HEK293 (cell line): ENCODE results near the gene DIDO1.

Experiments used
- CTCF ChIA-PET: fragments of 350-600 bp; formaldehyde crosslinking; extraction: SDS; loops from one replicate; lab custom pipeline; 2021; ENCODE audit warnings: antibody characterized with exemption; lab: Yijun Ruan, JAX
- POLR2A ChIA-PET: fragments of 300-600 bp; formaldehyde crosslinking; extraction: SDS; loops from one replicate; lab custom pipeline; 2020; ENCODE audit warnings: antibody characterized with exemption, inconsistent platforms; lab: Yijun Ruan, JAX
- H3K27ac ChIP-seq: fragments of 200-500 bp; sonication (Bioruptor generic); 2 replicates; pipeline ENCODE4 v1.5.1; 2014; ENCODE audit warnings: low read depth, low read length, control low read depth, inconsistent platforms; ENCODE audit errors: extremely low read depth
- H3K36me3 ChIP-seq, 2 experiments: fragments of 200-500 bp in 1 of 2; sonication (Bioruptor generic) in 1 of 2; 1 replicate in 1 of 2; 2 replicates in 1 of 2; pipeline ENCODE4 v1.5.1; 2014 to 2017; ENCODE audit warnings: inconsistent platforms in 2 of 2, low read length in 2 of 2; ENCODE audit not compliant: control insufficient read depth in 2 of 2, insufficient read depth in 1 of 2
- H3K4me1 ChIP-seq: fragments of 200-500 bp; sonication (Bioruptor generic); 2 replicates; pipeline ENCODE4 v1.5.1; 2014; ENCODE audit warnings: mild to moderate bottlenecking, low read length, inconsistent platforms; ENCODE audit not compliant: control insufficient read depth, insufficient read depth
- H3K4me3 ChIP-seq: 2 replicates; pipeline ENCODE4 v1.5.1; 2011; ENCODE audit warnings: low read depth, mild to moderate bottlenecking, control low read depth, low read length, moderate library complexity
- H3K9me3 ChIP-seq: fragments of 200-500 bp; sonication (Bioruptor generic); 2 replicates; pipeline ENCODE4 v1.5.1; 2014; ENCODE audit warnings: low read depth, low read length, inconsistent platforms; ENCODE audit not compliant: control insufficient read depth, insufficient read depth
- ATF2 ChIP-seq: fragments of 450-650 bp; formaldehyde crosslinking; IDR thresholded peaks from 2 replicates; pipeline ENCODE4 v1.5.1; 2016; ENCODE audit warnings: missing biosample characterization, missing genetic modification characterization, low read depth
- HOXD13 ChIP-seq: sonication (generic); formaldehyde crosslinking; IDR thresholded peaks from 2 replicates; pipeline ENCODE4 v1.8.0; 2022; ENCODE audit warnings: missing genetic modification reagents, borderline replicate concordance
- KLF17 ChIP-seq: fragments of 450-650 bp; formaldehyde crosslinking; IDR thresholded peaks from 2 replicates; pipeline ENCODE4 v1.5.1; 2016; ENCODE audit warnings: missing biosample characterization, missing genetic modification characterization
- MZF1 ChIP-seq: fragments of 450-650 bp; formaldehyde crosslinking; IDR thresholded peaks from 2 replicates; pipeline ENCODE4 v1.5.1; 2017; ENCODE audit warnings: missing biosample characterization, missing genetic modification characterization, borderline replicate concordance
- ZBTB1 ChIP-seq: fragments of 450-650 bp; formaldehyde crosslinking; IDR thresholded peaks from 2 replicates; pipeline ENCODE4 v1.5.1; 2016; ENCODE audit warnings: missing biosample characterization, missing genetic modification characterization
- ZBTB49 ChIP-seq: fragments of 450-650 bp; formaldehyde crosslinking; IDR thresholded peaks from 2 replicates; pipeline ENCODE4 v1.5.1; 2016; ENCODE audit warnings: missing biosample characterization, missing genetic modification characterization, low read depth
- ZFP37 ChIP-seq: fragments of 450-650 bp; formaldehyde crosslinking; IDR thresholded peaks from 2 replicates; pipeline ENCODE4 v1.5.1; 2016; ENCODE audit warnings: missing biosample characterization, missing genetic modification characterization
- ZFP69B ChIP-seq: fragments of 450-650 bp; formaldehyde crosslinking; IDR thresholded peaks from 2 replicates; pipeline ENCODE4 v1.5.1; 2016; ENCODE audit warnings: missing biosample characterization, missing genetic modification characterization
- ZNF19 ChIP-seq: fragments of 450-650 bp; formaldehyde crosslinking; IDR thresholded peaks from 2 replicates; pipeline ENCODE4; 2016; ENCODE audit warnings: missing biosample characterization, missing genetic modification characterization, low read depth
- ZNF2 ChIP-seq: fragments of 450-650 bp; formaldehyde crosslinking; IDR thresholded peaks from 2 replicates; pipeline ENCODE4 v1.5.1; 2016; ENCODE audit warnings: missing biosample characterization, missing genetic modification characterization
- ZNF292 ChIP-seq: fragments of 450-650 bp; formaldehyde crosslinking; IDR thresholded peaks from 2 replicates; pipeline ENCODE4 v1.5.1; 2016; ENCODE audit warnings: low read depth, missing biosample characterization, missing genetic modification characterization, borderline replicate concordance
- ZNF366 ChIP-seq: fragments of 450-650 bp; formaldehyde crosslinking; conservative IDR thresholded peaks from 2 replicates; pipeline ENCODE4 v1.5.1; 2016; ENCODE audit warnings: missing biosample characterization, missing genetic modification characterization
- ZNF416 ChIP-seq: fragments of 450-650 bp; formaldehyde crosslinking; IDR thresholded peaks from 2 replicates; pipeline ENCODE4 v1.5.1; 2016; ENCODE audit warnings: missing biosample characterization, missing genetic modification characterization
- ZNF544 ChIP-seq: fragments of 450-650 bp; formaldehyde crosslinking; IDR thresholded peaks from 2 replicates; pipeline ENCODE4 v1.5.0; 2017; ENCODE audit warnings: missing biosample characterization, missing genetic modification characterization
- ZNF561 ChIP-seq: fragments of 450-650 bp; IDR thresholded peaks from 2 replicates; pipeline ENCODE4 v1.5.1; 2018; ENCODE audit warnings: missing biosample characterization, missing genetic modification characterization, borderline replicate concordance
- ZNF658 ChIP-seq: fragments of 450-650 bp; formaldehyde crosslinking; IDR thresholded peaks from 2 replicates; pipeline ENCODE4; 2016; ENCODE audit warnings: missing biosample characterization, missing genetic modification characterization
- ZNF677 ChIP-seq: fragments of 450-650 bp; IDR thresholded peaks from 2 replicates; pipeline ENCODE4 v1.5.0; 2018; ENCODE audit warnings: missing biosample characterization, mild to moderate bottlenecking, missing genetic modification characterization, moderate library complexity
- ZNF701 ChIP-seq: fragments of 450-650 bp; formaldehyde crosslinking; IDR thresholded peaks from 2 replicates; pipeline ENCODE4 v1.5.1; 2016; ENCODE audit warnings: missing biosample characterization, missing genetic modification characterization
- ZNF768 ChIP-seq: fragments of 450-650 bp; formaldehyde crosslinking; IDR thresholded peaks from 2 replicates; pipeline ENCODE4 v1.5.1; 2018; ENCODE audit warnings: missing biosample characterization, mild to moderate bottlenecking, missing genetic modification characterization
- ZNF777 ChIP-seq: fragments of 450-650 bp; formaldehyde crosslinking; IDR thresholded peaks from 2 replicates; pipeline ENCODE4 v1.5.1; 2017; ENCODE audit warnings: missing biosample characterization, missing genetic modification characterization, borderline replicate concordance
- ZNF791 ChIP-seq: fragments of 450-650 bp; formaldehyde crosslinking; IDR thresholded peaks from 2 replicates; pipeline ENCODE4 v1.5.1; 2016; ENCODE audit warnings: missing biosample characterization, missing genetic modification characterization
- ZNF830 ChIP-seq: fragments of 450-650 bp; IDR thresholded peaks from 2 replicates; pipeline ENCODE4 v1.5.0; 2018; ENCODE audit warnings: missing biosample characterization, missing genetic modification characterization, low read depth, mild to moderate bottlenecking, moderate library complexity
- TF ChIP-seq, protein P1 (sequence below): fragments of 450-650 bp; IDR thresholded peaks from 2 replicates; pipeline ENCODE4 v1.5.1; 2018; ENCODE audit warnings: missing biosample characterization, missing genetic modification characterization

DIDO1 gene

DNA sequence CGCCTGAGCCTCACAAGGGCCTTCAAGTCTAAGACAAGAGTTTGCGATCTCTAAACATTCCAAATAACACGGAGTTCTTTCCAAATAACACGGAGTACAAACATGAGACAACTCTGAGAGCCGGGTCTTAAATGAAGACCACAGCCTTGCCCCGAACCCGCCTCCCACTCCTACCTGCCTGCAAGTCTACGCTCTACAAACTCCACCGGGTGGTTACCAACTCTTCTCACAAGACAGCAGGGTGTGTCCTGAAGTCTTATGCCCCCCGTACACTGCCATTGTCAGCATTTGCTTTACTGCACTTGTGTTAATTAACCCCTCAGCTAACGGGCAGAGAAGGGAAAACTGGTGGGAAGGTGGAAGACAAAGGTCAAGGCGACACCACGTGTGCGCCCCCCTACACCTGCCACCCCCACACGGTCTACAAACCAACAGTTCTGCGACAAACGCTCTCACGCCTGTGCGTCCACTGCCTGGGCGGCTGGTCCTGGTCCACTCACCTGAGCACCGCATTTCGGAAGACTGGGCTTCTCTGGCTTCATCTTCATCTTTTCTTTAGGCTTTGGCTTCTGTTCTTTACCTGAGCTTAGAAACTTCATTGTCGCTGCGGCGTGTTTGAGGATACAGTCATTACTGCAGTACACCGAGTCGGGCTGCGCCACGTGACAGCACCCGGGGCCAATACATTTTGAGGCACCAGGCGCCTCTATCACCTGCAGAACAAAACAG is 19.5 kb downstream of the DIDO1 start:
- TF ChIP-seq ZBTB49 (tag by site-specific recombination) (no peak), ZNF2 (tag by site-specific recombination) (no peak), ZNF561 (tag by site-specific recombination) (no peak), ZNF544 (tag by site-specific recombination) (no peak), ZFP37 (tag by site-specific recombination) (no peak), ZNF292 (tag by site-specific recombination) (no peak), ZNF701 (no peak), ZBTB1 (tag by site-specific recombination) (no peak), ZNF366 (tag by site-specific recombination) (no peak), ZNF777 (tag by site-specific recombination) (no peak), MZF1 (tag by site-specific recombination) (no peak), ATF2 (tag by site-specific recombination) (no peak), ZNF677 (tag by site-specific recombination) (no peak), ZNF416 (tag by site-specific recombination) (no peak), ZNF658 (no peak), ZNF791 (no peak), HOXD13 (CRISPR knock-in tag) (no peak), ZNF19 (no peak)
- TF ChIP-seq, protein P1, sequence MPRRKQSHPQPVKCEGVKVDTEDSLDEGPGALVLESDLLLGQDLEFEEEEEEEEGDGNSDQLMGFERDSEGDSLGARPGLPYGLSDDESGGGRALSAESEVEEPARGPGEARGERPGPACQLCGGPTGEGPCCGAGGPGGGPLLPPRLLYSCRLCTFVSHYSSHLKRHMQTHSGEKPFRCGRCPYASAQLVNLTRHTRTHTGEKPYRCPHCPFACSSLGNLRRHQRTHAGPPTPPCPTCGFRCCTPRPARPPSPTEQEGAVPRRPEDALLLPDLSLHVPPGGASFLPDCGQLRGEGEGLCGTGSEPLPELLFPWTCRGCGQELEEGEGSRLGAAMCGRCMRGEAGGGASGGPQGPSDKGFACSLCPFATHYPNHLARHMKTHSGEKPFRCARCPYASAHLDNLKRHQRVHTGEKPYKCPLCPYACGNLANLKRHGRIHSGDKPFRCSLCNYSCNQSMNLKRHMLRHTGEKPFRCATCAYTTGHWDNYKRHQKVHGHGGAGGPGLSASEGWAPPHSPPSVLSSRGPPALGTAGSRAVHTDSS (tag by site-specific recombination): no peak
- H3K27ac ChIP-seq: no peak overlapping the region
- no peaks in the 10 kb centered on the region for H3K4me1 ChIP-seq
- ChIA-PET POLR2A (no interaction called here), CTCF (interaction anchor here (0.6 to 3.1 kb wide), 10 partner anchors 9 to 140 kb away, joined by 3 to 27 read pairs (median 8); partner anchors contain the start of gene DIDO1)
- peaks cover 31 to 100% of the 10 kb centered on the region in 2 experiments for H3K36me3 ChIP-seq
- no peaks in the 10 kb centered on the region for H3K9me3 ChIP-seq
- H3K4me3 ChIP-seq: no peak overlapping the region

DNA sequence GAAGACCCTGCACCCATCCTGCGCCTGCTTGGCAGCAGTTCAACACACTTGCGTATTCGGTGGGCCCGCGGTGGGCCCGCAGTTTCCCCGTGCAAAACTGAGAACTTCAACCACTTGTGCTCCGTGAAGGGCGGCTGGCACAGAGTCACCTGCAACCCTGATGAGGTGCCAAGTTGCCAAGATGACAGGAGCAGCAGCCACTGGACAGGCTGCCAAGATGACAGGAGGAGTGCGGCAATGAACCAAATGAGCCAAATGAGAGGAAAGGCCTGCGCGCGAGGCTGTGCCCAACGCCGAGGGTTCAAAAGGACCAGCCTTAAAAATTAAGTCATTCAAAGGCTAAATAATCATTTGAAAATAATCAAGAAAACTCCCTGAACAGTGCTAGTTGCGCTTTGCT is 20.1 kb downstream of the DIDO1 start:
- no peak overlapping the region for H3K27ac ChIP-seq
- H3K9me3 ChIP-seq: no peaks in the 10 kb centered on the region
- H3K4me3 ChIP-seq: no peak overlapping the region
- TF ChIP-seq KLF17 (tag by site-specific recombination) (no peak), ZFP69B (tag by site-specific recombination) (peak; percentile 56; the same call in 1 of the 2 replicates), ZNF830 (tag by site-specific recombination) (no peak), ZNF768 (tag by site-specific recombination) (no peak)
- no peaks in the 10 kb centered on the region for H3K4me1 ChIP-seq
- H3K36me3 ChIP-seq: peaks cover 31 to 100% of the 10 kb centered on the region in 2 experiments
- POLR2A ChIA-PET: no interaction called here
- CTCF ChIA-PET: interaction anchor here (0.8 to 2.4 kb wide), 2 partner anchors 12 to 18 kb away, joined by 3 to 14 read pairs; no protein-coding TSS in a partner anchor
